DND-41 (cell line): ENCODE data around the gene UBE2J1.
"Not testable (repeated sequence)": the region's sequence is repeated elsewhere in the genome, so short reads cannot be mapped to it uniquely, and the experiment has no call there.

Experiments used
- ATAC-seq: fragments of 200-7000 bp; cut with Tn5 transposase; 3 replicates; pipeline ENCODE4 v1.9.1; 2021; ENCODE audit warnings: low read depth; ENCODE audit not compliant: insufficient read depth
- DNase-seq: peaks from one replicate; pipeline ENCODE4 v3.0.0-alpha.2; 2020
- H2AFZ ChIP-seq: 2 replicates; pipeline ENCODE4 v1.6.0; 2012; ENCODE audit warnings: low read depth, low read length
- H3K27ac ChIP-seq: 2 replicates; pipeline ENCODE4 v1.5.1; 2012; ENCODE audit warnings: low read length, inconsistent platforms
- H3K27me3 ChIP-seq: fragments of 200-600 bp; sonication (generic); 2 replicates; pipeline ENCODE4 v1.6.0; 2012; ENCODE audit warnings: low read length, mild to moderate bottlenecking, inconsistent platforms; ENCODE audit not compliant: insufficient read depth, poor library complexity
- H3K36me3 ChIP-seq: 2 replicates; pipeline ENCODE4 v1.5.1; 2012; ENCODE audit warnings: low read length, inconsistent platforms; ENCODE audit not compliant: insufficient read depth
- H3K4me1 ChIP-seq: 2 replicates; pipeline ENCODE4 v1.5.1; 2012; ENCODE audit warnings: mild to moderate bottlenecking, low read length; ENCODE audit not compliant: insufficient read depth
- H3K4me2 ChIP-seq: 2 replicates; pipeline ENCODE4 v1.6.0; 2012; ENCODE audit warnings: mild to moderate bottlenecking, moderate library complexity, low read length, inconsistent platforms; ENCODE audit not compliant: insufficient read depth
- H3K4me3 ChIP-seq, 2 experiments: fragments of 200-600 bp in 1 of 2; shearing (Covaris generic) in 1 of 2; 2 replicates each; pipeline ENCODE4 v1.5.1; 2012 to 2016; ENCODE audit warnings: inconsistent platforms in 2 of 2, low read length in 2 of 2, mild to moderate bottlenecking in 2 of 2, low read depth in 1 of 2, moderate library complexity in 1 of 2
- H3K79me2 ChIP-seq: 2 replicates; pipeline ENCODE4 v1.6.0; 2012; ENCODE audit warnings: low read length, inconsistent platforms; ENCODE audit not compliant: insufficient read depth
- H3K9ac ChIP-seq: 2 replicates; pipeline ENCODE4 v1.6.0; 2012; ENCODE audit warnings: low read depth, mild to moderate bottlenecking, inconsistent platforms, low read length, moderate library complexity
- H3K9me3 ChIP-seq: 2 replicates; pipeline ENCODE4 v1.5.1; 2012; ENCODE audit warnings: low read length, moderate library complexity, mild to moderate bottlenecking, inconsistent platforms; ENCODE audit not compliant: insufficient read depth, severe bottlenecking
- H4K20me1 ChIP-seq: 2 replicates; pipeline ENCODE4 v1.6.0; 2012; ENCODE audit warnings: low read length; ENCODE audit not compliant: insufficient read depth
- CTCF ChIP-seq: IDR thresholded peaks from 2 replicates; pipeline ENCODE4 v1.5.1; 2012; ENCODE audit warnings: borderline replicate concordance, low read length, moderate library complexity, mild to moderate bottlenecking; ENCODE audit not compliant: poor library complexity, severe bottlenecking; ENCODE audit errors: extremely low read depth
- EZH2 ChIP-seq: IDR thresholded peaks from 3 replicates; pipeline ENCODE4 v1.6.1; 2012; ENCODE audit warnings: borderline replicate concordance, low read depth, mild to moderate bottlenecking, moderate library complexity, low read length, inconsistent platforms; ENCODE audit not compliant: severe bottlenecking

UBE2J1 gene

GRCh38 chr6:89352278-89353117 is at the start of gene UBE2J1:
Gene UBE2J1 (minus strand): TSS chr6:89352722. CDS start chr6:89352569, 153 bp downstream.
- ATAC-seq: peak; percentile 68
- no peaks in the 10 kb centered on the region for H3K9me3 ChIP-seq
- H3K4me3 ChIP-seq: peak within 1 kb of the TSS; percentile 33 to 72
- H3K9ac ChIP-seq: peak within 1 kb of the TSS; percentile 99
- peak; percentile 60 for DNase-seq
- peaks cover 68% of the 10 kb centered on the region for H3K79me2 ChIP-seq
- H2AFZ ChIP-seq: peak within 1 kb of the TSS; percentile 49
- peaks cover 80% of the 10 kb centered on the region for H3K4me1 ChIP-seq
- no peak for TF ChIP-seq CTCF
- TF ChIP-seq EZH2: no peak
- peak within 1 kb of the TSS; percentile 96 for H3K27ac ChIP-seq
- H3K27me3 ChIP-seq: no peaks in the 10 kb centered on the region
- peaks cover 26% of the 10 kb centered on the region for H4K20me1 ChIP-seq
- H3K4me2 ChIP-seq: peak within 1 kb of the TSS; percentile 58
- H3K36me3 ChIP-seq: no peaks in the 10 kb centered on the region; the same call in 1 of the 2 replicates

GRCh38 chr6:89400912-89401399 is 48.4 kb upstream of the UBE2J1 start:
- Histone ChIP-seq H2AFZ (no peak overlapping the region), H3K4me1 (peaks cover 3% of the 10 kb centered on the region), H3K4me3 (no peak overlapping the region), H3K27ac (no peak overlapping the region), H3K9ac (no peak overlapping the region), H3K27me3 (no peaks in the 10 kb centered on the region), H3K79me2 (peaks cover 95% of the 10 kb centered on the region), H3K4me2 (no peak overlapping the region), H3K36me3 (peaks cover 8% of the 10 kb centered on the region; the same call in 1 of the 2 replicates), H3K9me3 (no peaks in the 10 kb centered on the region), H4K20me1 (peaks cover 67% of the 10 kb centered on the region)
- TF ChIP-seq EZH2: no peak
- DNase-seq (no peak), ATAC-seq (no peak)

- Histone ChIP-seq H3K4me1 (no peaks in the 10 kb centered on the region), H2AFZ (no peak overlapping the region), H4K20me1 (peaks cover 60% of the 10 kb centered on the region), H3K27ac (no peak overlapping the region), H3K36me3 (peaks cover 9% of the 10 kb centered on the region; the same call in 1 of the 2 replicates), H3K9me3 (no peaks in the 10 kb centered on the region), H3K4me3 (no peak overlapping the region), H3K79me2 (peaks cover 95% of the 10 kb centered on the region), H3K4me2 (no peak overlapping the region), H3K9ac (no peak overlapping the region), H3K27me3 (no peaks in the 10 kb centered on the region)
- DNase-seq (no peak), ATAC-seq (no peak)
- TF ChIP-seq CTCF (no peak), EZH2 (no peak)
These were observed 47.5 kb upstream of the UBE2J1 start for GRCh38 chr6:89400050-89400449.

GRCh38 chr6:89398762-89399525 is 46.4 kb upstream of the UBE2J1 start:
- H3K79me2 ChIP-seq: peaks cover 95% of the 10 kb centered on the region
- H3K36me3 ChIP-seq: peaks cover 11% of the 10 kb centered on the region; the same call in 1 of the 2 replicates
- H3K27ac ChIP-seq: no peak overlapping the region
- TF ChIP-seq EZH2 (no peak), CTCF (no peak)
- no peak overlapping the region for H2AFZ ChIP-seq
- no peak overlapping the region for H3K9ac ChIP-seq
- H3K4me2 ChIP-seq: no peak overlapping the region
- ATAC-seq: no peak
- H3K4me1 ChIP-seq: no peaks in the 10 kb centered on the region
- H4K20me1 ChIP-seq: peaks cover 52% of the 10 kb centered on the region
- no peaks in the 10 kb centered on the region for H3K27me3 ChIP-seq
- H3K4me3 ChIP-seq: no peak overlapping the region
- H3K9me3 ChIP-seq: no peaks in the 10 kb centered on the region
- DNase-seq: no peak

GRCh38 chr6:89397884-89398283 is 45.4 kb upstream of the UBE2J1 start:
- not testable (repeated sequence) for H3K9ac ChIP-seq, H3K4me2 ChIP-seq, H3K4me1 ChIP-seq, H3K27me3 ChIP-seq, H3K27ac ChIP-seq, H3K9me3 ChIP-seq, ATAC-seq, H2AFZ ChIP-seq, DNase-seq, H3K4me3 ChIP-seq
- Histone ChIP-seq H3K79me2 (peaks cover 95% of the 10 kb centered on the region), H3K36me3 (peaks cover 20% of the 10 kb centered on the region; the same call in 1 of the 2 replicates), H4K20me1 (peaks cover 52% of the 10 kb centered on the region)
